Raji (cell line): ENCODE data around the gene CPT1A.

Source experiments
- POLR2A ChIP-seq: IDR thresholded peaks from 2 replicates; pipeline ENCODE4 v1.6.1; 2011; ENCODE audit warnings: low read depth, low read length, control low read depth; ENCODE audit not compliant: insufficient read depth

Gene CPT1A

GRCh38 chr11:68735646-68736045, 106.1 kb downstream of the CPT1A start:
- TF ChIP-seq POLR2A, result no peak

- TF ChIP-seq POLR2A, result no peak
Observed at GRCh38 chr11:68735125-68735524, 106.6 kb downstream of the CPT1A start.

- no peak for TF ChIP-seq POLR2A
Observed at GRCh38 chr11:68734111-68734510, 107.6 kb downstream of the CPT1A start.

- TF ChIP-seq POLR2A, result no peak
Observed at GRCh38 chr11:68727783-68728182, 113.9 kb downstream of the CPT1A start.

GRCh38 chr11:68724293-68724692, 117.4 kb downstream of the CPT1A start:
- TF ChIP-seq POLR2A, result no peak

- TF ChIP-seq POLR2A, result no peak
Observed at GRCh38 chr11:68722143-68722542, 119.6 kb downstream of the CPT1A start.

GRCh38 chr11:68721075-68721474, 120.6 kb downstream of the CPT1A start:
- no peak for TF ChIP-seq POLR2A

GRCh38 chr11:68715456-68716122, 126.1 kb downstream of the CPT1A start:
- no peak for TF ChIP-seq POLR2A

GRCh38 chr11:68714060-68714856, 127.5 kb downstream of the CPT1A start:
- no peak for TF ChIP-seq POLR2A

GRCh38 chr11:68711114-68711513, 130.6 kb downstream of the CPT1A start:
- TF ChIP-seq POLR2A, result no peak

GRCh38 chr11:68710409-68710808, 131.3 kb downstream of the CPT1A start:
- no peak for TF ChIP-seq POLR2A

- TF ChIP-seq POLR2A, result no peak
Observed at GRCh38 chr11:68709062-68709461, 132.7 kb downstream of the CPT1A start.

GRCh38 chr11:68707527-68707926, 134.2 kb downstream of the CPT1A start:
- no peak for TF ChIP-seq POLR2A

GRCh38 chr11:68704887-68705286, 136.8 kb downstream of the CPT1A start:
- no peak for TF ChIP-seq POLR2A
